HepG2 (cell line): ENCODE data around the gene CHD2. TPM values are rescaled to one million over a fixed set of nuclear protein-coding genes. Genes with fewer than 3 reads are reported as not detected.
A peak's percentile ranks its signal among the peaks of the same experiment; 100 is the strongest.

Experiments
- AGO1 ChIP-seq: fragments of 200-400 bp; formaldehyde crosslinking; IDR thresholded peaks from 2 replicates; pipeline ENCODE4 v1.6.1; 2017; ENCODE audit warnings: mild to moderate bottlenecking, low read depth, low read length, moderate library complexity; ENCODE audit not compliant: poor library complexity, severe bottlenecking
- ARID5B ChIP-seq: IDR thresholded peaks from 2 replicates; pipeline ENCODE4 v1.4.0; 2020; ENCODE audit warnings: mild to moderate bottlenecking, missing genetic modification reagents
- CENPX ChIP-seq: sonication (generic); formaldehyde crosslinking; IDR thresholded peaks from 2 replicates; pipeline ENCODE4 v1.9.0; 2021; ENCODE audit warnings: mild to moderate bottlenecking, missing genetic modification reagents, moderate library complexity
- DMAP1 ChIP-seq: IDR thresholded peaks from 2 replicates; pipeline ENCODE4 v1.6.1; 2016
- GLI4 ChIP-seq: sonication (generic); formaldehyde crosslinking; IDR thresholded peaks from 2 replicates; pipeline ENCODE4 v1.5.1; 2020; ENCODE audit warnings: missing genetic modification reagents, mild to moderate bottlenecking, moderate library complexity, borderline replicate concordance
- HMGXB3 ChIP-seq: sonication (generic); formaldehyde crosslinking; IDR thresholded peaks from 2 replicates; pipeline ENCODE4 v1.4.0; 2020; ENCODE audit warnings: missing genetic modification reagents, borderline replicate concordance
- HNF1B ChIP-seq: sonication (generic); formaldehyde crosslinking; IDR thresholded peaks from 2 replicates; pipeline ENCODE4 v1.5.1; 2020; ENCODE audit warnings: mild to moderate bottlenecking, moderate library complexity, missing genetic modification reagents
- IKZF4 ChIP-seq: sonication (generic); formaldehyde crosslinking; IDR thresholded peaks from 2 replicates; pipeline ENCODE4 v1.5.1; 2020; ENCODE audit warnings: borderline replicate concordance, mild to moderate bottlenecking, low read depth, missing genetic modification reagents; ENCODE audit errors: not compliant biosample characterization
- UBTF ChIP-seq: sonication (generic); formaldehyde crosslinking; IDR thresholded peaks from 2 replicates; pipeline ENCODE4 v1.4.0; 2020; ENCODE audit warnings: mild to moderate bottlenecking, missing genetic modification reagents
- ZFP62 ChIP-seq: sonication (generic); formaldehyde crosslinking; IDR thresholded peaks from 2 replicates; pipeline ENCODE4 v1.4.0; 2020; ENCODE audit warnings: missing genetic modification reagents
- ZNF275 ChIP-seq: sonication (generic); formaldehyde crosslinking; IDR thresholded peaks from 2 replicates; pipeline ENCODE4 v1.8.0; 2022; ENCODE audit warnings: missing genetic modification reagents, mild to moderate bottlenecking, inconsistent platforms, borderline replicate concordance
- ZNF317 ChIP-seq: sonication (generic); formaldehyde crosslinking; IDR thresholded peaks from 2 replicates; pipeline ENCODE4 v1.5.0; 2020; ENCODE audit warnings: mild to moderate bottlenecking, missing genetic modification reagents
- ZSCAN20 ChIP-seq: sonication (generic); formaldehyde crosslinking; IDR thresholded peaks from 2 replicates; pipeline ENCODE4 v1.4.0; 2020; ENCODE audit warnings: missing genetic modification reagents, mild to moderate bottlenecking, borderline replicate concordance
- polyA plus RNA-seq, 8 experiments: library from polyadenylated mRNA; depleted of rRNA in 3 of 8; stranded (reverse) in 7 of 8; unstranded in 1 of 8; fragments of >200 nt; fragmentation: Illumina TruSeq in 4 of 8; extraction: Trizol in 4 of 8; gene quantifications; 2 replicates each; pipeline versions ENCODE4 v1.2.1 to v1.2.3, GENCODE V29; 2011 to 2016; ENCODE audit warnings: low read depth in 4 of 8, missing spikeins in 1 of 8, mixed read lengths in 1 of 8; ENCODE audit not compliant: insufficient read depth in 1 of 8
- total RNA-seq, 5 experiments: library from RNA; depleted of rRNA; stranded (reverse); fragments of >200 nt; fragmentation: Illumina TruSeq; extraction: Trizol; gene quantifications; 2 replicates each; pipeline ENCODE4 v1.2.3, GENCODE V29; 2016; ENCODE audit warnings: low read depth in 1 of 5

Gene CHD2
- total and polyA plus RNA-seq, 2 of the 13 experiments (the other 11 are each of a cell fraction or from before 2014, with no cell fraction given): 54.0 to 54.1 TPM

GRCh38 chr15:92903966-92904721, 4.0 kb downstream of the CHD2 start (continued):
- TF ChIP-seq HMGXB3 (CRISPR knock-in tag) (peak; percentile 80; the same call in 1 of the 2 replicates), IKZF4 (CRISPR knock-in tag) (no peak), ARID5B (peak; percentile 76), ZNF317 (peak; percentile 84), DMAP1 (CRISPR knock-in tag) (peak; percentile 96), ZFP62 (CRISPR knock-in tag) (no peak), UBTF (CRISPR knock-in tag) (peak; percentile 71), ZSCAN20 (CRISPR knock-in tag) (no peak), ZNF275 (CRISPR knock-in tag) (peak; percentile 85; the same call in 1 of the 2 replicates), AGO1 (peak; percentile 97), CENPX (CRISPR knock-in tag) (no peak), HNF1B (CRISPR knock-in tag) (peak; percentile 94), GLI4 (CRISPR knock-in tag) (no peak)
